GM21786 (cell line): Measurements from ENCODE around the gene CD248.
"Not testable (repeated sequence)": the region's sequence is repeated elsewhere in the genome, so short reads cannot be mapped to it uniquely, and the experiment has no call there.

Experiments
- ATAC-seq: cut with Tn5 transposase; IDR thresholded peaks from one replicate; pipeline ENCODE4 v1.9.1; 2021; ENCODE audit not compliant: unreplicated experiment

Gene CD248, protein sequence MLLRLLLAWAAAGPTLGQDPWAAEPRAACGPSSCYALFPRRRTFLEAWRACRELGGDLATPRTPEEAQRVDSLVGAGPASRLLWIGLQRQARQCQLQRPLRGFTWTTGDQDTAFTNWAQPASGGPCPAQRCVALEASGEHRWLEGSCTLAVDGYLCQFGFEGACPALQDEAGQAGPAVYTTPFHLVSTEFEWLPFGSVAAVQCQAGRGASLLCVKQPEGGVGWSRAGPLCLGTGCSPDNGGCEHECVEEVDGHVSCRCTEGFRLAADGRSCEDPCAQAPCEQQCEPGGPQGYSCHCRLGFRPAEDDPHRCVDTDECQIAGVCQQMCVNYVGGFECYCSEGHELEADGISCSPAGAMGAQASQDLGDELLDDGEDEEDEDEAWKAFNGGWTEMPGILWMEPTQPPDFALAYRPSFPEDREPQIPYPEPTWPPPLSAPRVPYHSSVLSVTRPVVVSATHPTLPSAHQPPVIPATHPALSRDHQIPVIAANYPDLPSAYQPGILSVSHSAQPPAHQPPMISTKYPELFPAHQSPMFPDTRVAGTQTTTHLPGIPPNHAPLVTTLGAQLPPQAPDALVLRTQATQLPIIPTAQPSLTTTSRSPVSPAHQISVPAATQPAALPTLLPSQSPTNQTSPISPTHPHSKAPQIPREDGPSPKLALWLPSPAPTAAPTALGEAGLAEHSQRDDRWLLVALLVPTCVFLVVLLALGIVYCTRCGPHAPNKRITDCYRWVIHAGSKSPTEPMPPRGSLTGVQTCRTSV

DNA sequence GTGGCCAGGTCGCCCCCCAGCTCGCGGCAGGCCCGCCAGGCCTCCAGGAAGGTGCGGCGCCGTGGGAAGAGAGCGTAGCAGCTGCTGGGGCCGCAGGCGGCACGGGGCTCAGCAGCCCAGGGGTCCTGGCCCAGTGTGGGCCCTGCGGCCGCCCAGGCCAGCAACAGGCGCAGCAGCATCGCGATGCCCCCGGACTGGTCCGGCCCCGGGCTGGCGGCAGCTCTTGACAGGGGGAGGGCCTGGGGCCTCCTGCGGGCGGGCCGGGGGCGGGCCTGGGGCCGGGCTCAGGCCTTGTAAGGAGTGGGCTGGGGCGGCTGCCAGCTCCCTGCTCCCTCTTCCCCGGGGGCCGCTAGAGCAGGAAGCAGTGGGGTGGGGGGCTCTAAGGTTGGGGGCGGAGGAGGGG is at the start of gene CD248:
Gene CD248, minus strand, starts transcription at position 196 of the 403 bp plus-strand sequence. Its CDS starts 17 bp downstream, at position 179.
- no peak for ATAC-seq

DNA sequence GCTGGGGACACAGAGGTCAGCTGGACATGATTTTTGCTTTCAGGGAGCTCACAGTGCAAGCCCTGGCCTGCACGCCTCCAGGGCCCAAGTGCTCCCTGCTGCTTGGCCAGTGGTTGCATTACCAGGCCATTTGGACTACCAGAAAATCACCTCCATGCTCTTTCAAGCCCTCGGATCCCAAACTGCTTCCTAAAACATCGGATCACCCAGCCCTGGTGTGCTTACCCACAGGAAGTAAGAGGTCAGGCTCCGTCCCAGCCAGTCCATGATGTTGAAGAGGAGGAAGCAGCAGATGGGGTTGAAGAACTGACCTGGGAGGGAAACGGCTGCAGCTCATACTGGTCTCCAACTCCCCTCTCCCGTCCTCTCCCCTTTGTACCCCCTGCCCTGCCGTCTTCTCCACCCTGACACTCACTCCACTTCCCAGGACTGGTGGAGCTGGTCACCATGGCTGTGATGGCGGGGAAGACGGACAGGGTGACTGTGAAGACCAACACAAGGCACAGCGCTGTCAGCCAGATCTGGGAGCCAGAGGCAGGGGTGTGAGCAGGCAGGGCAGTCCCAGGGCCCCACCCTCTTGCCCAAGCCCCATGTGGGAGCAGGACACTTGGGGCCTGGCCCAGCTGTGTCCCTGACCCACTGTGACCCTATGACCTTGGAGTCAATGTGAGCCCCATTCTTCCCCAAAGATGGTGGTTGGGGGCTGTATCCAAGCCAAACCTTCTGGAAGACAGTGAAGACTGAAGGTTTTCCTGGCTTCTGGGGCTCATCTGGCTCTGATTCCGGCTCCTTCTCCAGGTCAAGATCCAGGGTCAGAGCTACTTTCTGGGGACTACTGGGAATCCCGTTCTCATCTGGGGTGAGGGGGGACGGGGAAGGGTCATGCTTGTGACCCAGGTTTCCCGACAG is 49.1 kb upstream of the CD248 start:
- ATAC-seq = no peak

DNA sequence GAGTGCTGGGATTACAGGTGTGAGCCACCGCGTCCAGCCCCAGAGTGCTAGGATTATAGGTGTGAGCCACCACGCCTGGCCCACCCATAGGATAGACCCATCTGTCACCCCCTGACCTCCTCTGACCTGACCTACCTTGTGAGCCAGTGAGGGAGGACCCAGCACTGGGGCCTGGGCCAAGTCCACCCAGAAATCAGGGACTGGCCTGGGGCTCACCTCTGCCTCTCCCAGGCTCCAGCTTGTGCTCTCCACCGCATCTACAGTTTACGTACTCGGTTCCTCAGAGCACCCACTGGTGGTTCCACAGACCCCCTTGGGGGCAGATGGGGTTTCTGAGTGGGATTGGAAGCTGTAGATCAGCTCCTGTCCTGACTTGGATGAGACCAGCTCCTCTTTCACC is 48.3 kb upstream of the CD248 start:
- no peak for ATAC-seq

DNA sequence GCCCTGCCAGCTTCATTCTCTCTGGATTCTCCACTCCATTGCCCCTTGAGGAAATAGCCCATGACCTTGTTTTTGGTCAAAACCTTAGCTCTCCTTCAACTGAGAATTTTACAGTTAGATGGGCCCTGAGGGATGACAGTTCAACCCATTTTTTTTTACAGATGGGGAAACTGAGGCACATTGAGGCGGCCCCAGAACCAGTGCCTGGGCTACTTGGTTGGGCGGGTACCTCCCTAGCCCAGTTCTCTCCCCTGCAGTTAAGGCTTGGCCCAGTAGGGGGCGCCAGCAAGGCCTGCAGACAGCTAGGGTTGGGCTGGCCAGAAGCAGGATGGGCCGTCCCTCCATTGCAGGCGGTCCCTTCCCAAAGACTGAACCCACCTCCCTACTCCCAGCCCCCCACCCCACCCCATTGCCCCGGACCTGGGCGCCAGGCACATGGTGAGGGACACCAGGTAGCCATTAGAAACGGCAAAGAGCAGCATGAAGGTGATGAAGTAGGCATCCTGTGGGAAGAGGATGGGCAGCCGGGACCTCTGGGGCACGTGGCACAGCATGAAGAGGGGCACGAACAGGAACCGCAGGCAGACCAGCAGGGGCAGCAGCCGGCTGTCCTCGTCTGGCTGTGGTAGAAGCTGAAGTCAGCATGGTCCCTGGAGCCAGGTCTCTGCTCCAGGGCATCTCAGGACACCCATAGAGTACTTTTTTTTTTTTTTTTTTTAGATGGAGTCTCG is 47.1 kb upstream of the CD248 start:
- no peak for ATAC-seq

DNA sequence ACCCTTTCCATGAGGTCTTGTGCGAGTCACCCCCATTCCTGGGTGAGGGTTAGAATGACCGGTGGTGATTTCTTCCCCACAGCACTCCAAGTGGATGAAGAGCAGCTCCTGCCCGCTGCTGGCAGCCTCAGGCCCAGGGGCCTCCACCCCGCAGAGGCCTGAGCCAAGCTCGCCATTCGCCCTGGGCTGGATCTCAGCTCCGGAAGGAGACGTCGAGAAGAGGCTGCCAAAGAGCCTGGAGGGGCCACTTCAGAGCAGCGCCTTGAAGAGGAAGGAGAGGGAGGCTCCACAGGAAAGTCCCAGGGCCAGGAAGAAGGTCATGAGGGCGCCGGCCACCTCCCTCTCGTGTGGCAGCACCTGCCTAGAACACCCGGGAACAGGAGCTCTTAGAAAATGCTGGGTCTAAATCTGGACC is 46.4 kb upstream of the CD248 start:
- no peak for ATAC-seq

DNA sequence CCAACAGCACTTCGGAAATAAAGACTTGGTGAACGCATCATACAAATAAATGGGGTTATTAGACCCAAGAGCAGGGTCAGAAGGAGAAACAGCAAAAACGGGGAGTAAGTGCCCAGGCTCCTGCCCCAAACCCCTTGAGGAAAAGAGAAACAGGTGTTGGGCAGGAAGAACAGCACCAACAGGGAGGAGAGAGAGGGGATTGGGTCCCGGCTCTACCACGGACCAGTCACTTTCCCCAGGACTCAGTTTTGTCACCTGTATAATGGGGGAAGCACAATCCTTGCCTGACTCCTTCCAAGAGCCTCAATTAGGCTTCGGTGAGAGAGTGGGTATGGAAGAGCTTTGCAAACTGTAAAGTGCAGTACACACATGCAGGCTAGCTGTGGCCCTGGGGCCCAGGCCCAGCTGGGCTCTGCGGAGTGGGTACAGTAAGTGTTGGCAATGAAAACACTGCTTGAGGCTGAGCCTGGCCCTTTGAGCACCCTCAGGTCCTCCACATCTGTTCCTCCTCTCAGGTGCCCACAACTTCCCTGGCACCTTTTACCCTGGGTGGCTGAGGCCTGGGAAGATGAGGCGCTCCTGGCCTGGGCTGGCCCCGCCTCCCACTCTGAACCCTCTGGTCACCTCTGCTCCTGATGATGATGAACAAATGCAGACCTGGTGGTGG is 45.8 kb upstream of the CD248 start:
- no peak for ATAC-seq

DNA sequence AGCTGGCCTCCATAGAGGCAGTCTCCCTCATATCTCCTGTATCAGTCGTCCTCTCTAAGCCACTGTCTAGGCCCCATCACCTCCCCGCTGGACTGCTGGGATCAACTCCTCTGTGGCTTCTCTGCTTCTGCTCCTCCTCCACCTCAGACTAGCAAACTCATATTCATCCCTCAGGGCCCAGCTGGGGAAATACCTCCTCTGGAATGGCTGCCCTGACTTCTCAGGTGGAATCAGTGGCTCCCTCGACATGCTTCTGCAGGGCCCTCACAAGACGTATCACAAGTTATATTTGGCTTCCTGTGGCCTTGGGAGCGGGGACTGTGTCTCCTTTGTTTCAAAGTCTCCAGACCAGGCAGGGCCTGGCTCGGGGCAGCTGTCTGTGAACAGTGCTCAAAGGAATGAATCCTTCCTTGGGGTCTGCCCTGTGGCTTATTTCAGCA is 44.7 kb upstream of the CD248 start:
- ATAC-seq = no peak

DNA sequence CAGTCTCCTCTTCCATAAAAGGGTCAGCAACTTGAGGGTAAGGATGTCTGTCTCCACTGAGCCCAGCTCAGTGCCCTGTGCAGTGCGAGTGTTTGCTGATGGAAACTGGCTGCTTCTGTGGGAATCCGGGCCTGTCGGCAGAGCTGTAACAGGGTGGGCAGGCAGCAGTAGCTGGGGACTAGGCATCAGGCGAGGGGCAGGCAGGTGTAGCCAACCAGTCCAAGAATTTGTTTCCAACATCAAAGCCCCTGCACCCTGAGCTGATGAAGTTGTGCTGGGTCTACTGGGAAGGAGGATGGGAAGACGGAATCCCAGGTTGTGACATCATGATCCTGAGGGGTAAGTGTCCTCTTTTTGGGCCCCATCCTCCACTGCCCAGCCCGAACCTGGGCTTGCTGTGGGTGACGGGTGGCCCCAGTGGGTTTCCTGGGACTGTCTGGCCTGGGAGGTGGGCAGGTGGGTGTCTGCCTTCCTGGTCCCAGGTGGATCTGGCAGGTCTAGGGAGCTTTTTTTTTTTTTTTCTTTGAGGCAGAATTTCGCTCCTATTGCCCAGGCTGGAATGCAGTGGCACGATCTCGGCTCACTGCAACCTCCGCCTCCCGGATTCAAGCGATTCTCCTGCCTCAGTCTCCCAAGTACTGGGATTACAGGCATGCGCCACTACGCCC is 43.7 kb upstream of the CD248 start:
- no peak for ATAC-seq

DNA sequence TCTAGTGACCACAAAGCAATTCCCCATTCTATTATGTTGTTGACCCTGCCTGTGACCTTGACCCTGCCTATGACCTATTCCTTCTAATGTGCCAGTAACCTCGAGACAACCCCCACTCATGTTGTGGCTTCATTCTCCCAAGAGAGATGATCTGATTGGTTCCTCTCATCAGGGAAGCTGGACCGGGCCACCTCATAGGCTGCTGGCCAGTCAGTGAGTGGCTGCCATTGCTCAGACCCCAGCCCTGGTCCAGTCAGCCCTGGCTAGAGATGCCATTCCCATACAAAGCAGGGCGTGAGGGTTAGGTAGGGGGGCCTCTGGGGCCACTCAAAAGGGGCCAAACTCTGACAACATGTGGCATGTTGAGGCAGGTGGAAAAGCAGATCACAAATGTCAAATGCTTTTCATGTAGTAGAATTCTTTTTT is 42.8 kb upstream of the CD248 start:
- no peak for ATAC-seq

DNA sequence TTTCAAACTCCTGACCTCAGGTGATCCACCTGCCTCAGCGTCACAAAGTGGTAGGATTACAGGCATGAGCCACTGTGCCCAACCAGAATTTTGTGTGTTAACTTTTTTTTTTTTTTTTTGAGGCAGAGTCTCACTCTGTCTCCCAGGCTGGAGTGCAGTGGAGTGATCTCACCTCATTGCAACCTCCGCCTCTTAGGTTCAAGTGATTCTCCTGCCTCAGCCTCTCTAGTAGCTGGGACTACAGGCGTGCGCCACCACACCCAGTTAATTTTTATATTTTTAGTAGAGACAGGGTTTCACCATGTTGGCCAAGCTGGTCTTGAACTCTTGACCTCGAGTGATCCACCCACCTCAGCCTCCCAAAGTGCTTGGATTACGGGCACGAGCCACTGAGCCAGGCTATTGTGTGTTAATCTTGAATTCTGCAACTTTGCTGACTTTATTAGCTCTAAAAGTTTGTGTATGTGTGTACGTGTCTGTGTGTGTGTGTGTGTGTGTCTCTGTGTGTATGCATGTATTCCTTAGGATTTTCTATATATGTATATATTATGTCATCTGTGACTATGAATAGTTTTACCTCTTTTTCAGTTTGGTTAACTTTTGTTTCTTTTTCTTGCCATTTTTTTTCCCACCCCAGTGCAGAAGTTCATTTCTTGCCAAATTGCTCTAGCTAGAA is 33.9 kb upstream of the CD248 start:
- not testable (repeated sequence) for ATAC-seq

DNA sequence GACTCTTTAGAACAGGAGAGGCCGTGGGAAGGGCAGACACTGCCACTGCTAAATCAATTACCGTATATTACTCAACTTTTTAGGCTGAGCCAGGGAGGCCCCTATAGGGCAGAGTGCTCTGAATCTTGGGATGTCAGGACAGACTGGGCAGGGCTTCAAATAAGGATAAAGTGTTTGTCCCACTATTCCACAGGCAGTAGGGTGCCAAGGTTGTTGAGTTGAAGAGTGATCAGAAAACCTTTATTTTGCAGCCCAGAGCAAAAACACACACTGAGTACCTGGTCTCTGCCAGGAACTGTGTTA is 32.2 kb upstream of the CD248 start:
- ATAC-seq = no peak

DNA sequence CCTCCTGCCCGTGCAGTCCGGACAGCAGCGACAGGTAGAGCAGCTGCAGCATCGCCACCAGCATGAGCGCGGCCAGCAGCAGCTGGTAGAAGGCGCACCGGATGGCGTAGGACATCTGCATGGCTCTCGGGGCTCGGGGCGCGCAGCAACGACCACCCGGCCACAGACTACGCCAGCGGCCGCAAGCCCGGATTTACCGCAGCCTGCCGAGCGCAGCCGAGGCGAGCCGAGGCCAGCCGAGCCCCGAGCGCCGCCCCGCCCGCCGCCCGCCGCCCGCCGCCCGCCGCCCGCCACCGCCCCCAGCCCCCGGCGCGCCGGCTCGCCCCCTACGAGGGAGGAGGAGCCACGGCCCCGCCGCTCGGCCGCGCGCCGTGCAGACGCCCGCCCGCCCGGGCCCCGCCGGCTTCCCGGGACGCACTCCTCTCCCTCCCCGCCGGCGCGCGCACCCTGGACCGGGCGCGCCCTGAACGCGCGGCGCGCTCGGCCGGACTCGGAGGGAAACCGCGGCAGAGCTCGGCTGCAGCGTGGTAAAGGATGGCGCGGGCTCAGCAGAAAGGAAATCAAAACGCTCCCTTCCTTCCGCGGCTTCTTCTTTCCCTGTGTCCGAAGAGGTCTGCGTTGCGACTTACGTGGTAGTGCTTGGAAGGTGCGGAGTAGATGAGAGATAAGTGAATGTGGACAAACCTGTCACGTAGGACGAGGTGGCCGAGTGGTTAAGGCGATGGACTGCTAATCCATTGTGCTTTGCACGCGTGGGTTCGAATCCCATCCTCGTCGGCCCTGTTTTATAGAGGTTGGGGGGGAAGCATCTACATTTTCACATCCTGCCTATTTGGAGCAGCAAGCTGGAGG is 30.8 kb upstream of the CD248 start, which contains the start of gene B4GAT1:
Gene B4GAT1, minus strand, starts transcription at position 205 of the 852 bp plus-strand sequence. Its CDS starts 84 bp downstream, at position 121.
- no peak for ATAC-seq

DNA sequence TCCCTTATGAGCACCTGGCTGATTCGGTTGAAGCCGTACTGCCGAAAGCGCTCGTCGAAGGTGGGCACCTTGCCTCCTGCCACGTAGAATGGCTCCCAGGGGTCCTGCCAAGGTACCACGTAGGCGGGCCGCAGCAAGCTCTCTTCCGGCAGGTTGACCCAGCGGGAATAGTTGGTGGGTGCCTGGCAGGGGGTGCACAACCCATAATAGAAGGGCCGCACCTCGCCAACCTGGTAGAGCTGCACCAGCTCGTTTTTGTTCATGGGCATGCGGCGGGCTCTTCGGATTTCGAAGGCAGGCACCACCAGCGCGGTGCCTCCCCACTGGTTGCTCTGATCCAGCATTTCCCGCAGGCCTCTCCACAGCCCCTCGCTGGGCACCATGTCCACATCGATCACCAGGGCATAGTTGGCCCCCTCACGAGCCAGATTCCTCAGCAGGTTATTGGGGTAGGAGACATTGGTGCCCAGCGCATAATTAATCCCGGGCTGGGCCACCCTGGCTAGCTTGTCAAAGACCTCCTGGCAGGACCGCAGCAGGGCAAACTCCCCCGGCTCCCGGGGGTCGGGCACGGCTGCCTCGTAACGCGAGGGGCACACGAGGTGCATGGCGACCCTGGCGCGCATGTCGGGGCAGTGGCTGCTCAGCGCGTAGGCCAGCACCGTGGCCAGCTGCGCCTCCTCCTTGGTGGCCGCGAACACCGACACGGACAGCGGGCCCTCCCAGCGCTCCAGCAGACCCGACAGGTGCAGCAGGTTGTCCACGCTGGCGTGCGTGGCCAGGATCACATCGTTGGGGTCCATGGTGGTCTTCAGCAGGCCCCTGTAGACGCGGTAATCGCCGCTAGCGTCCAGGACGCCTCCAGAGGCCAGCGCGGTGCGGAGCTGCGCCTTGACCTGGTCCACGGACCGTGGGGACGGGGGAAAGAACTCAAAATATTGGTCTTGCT is 29.9 kb upstream of the CD248 start:
- no peak for ATAC-seq

DNA sequence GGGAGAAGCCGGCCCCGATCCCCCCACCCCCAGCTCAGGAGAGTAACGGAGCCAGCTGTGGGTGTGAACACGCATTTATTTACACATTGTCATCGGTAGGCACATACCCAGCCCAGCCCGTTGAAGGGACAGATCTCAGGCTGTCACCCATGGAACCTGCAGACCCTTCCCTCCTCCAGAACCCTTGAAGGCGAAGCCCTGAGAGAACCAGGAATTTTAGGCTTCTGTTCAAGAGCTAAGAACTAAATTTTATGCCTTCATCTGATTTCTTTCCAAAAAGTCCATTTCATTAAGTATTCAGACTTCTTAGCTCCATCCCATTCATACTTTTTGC is 28.4 kb upstream of the CD248 start:
- ATAC-seq = no peak

DNA sequence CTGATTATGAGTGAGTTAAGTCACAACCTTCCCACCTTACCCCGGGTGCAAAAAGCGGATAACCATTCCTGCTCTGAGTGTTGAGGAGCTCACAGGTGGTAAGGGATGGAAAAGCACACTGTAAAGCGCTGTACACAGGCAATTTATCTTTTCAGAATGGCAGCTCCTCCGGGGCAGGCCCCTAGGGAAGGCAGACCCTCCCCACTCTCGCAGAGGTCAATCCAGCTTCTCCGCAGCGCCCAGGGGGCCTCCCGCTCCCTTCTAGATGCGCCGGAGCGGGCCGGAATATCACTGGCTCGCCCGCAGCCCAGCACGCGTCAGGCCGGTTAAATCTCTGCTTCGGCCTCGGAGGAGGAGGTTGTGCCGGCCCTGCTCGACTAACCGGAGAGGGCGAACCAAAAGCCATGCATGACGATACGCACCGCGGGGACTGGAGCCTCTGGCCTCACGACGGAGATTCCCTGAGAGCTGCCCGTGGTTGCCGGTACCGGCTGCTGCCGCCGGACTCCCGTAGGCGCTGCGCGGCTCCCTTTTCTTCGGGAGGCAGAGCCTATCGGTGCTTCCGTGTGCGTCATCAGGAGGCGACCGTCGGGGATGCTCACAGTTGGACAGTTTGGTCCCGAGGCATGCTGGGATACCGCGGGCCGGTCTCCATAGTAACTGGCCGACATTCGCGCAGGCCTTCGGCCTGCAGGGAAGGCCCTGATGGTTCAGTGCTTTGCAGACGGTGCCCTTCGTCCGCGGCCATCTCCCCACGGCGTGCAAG is 27.9 kb upstream of the CD248 start, which contains the start of gene BRMS1:
Gene BRMS1, minus strand, starts transcription at position 555 of the 766 bp plus-strand sequence. CDS start 2,870 bp downstream, outside the sequence.
- peak; percentile 70 for ATAC-seq

DNA sequence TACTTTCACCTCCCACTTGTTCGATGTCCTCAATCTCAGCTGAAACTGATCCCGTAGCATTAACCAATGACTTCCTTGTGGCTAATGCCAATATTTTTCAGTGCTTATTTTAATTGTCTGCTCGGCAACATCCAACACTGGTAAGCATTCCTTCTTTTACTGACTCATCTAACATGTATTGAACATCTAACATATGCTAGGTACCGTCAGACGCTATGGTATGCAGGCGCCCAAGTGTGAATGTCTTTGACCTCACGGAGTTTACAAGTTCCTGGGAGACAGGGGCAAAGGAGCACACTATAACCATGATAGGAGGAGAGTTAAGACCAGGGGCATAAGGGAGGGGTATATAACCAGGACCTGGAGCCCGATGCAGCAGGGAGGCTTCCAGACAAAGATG is 26.3 kb upstream of the CD248 start:
- ATAC-seq = no peak
